DOHH2 (cell line): ENCODE results near the gene APMAP.

Experiments
- CTCF ChIP-seq: fragments of 200-600 bp; sonication (generic); IDR thresholded peaks from one replicate; pipeline ENCODE4 v1.5.1; 2014; ENCODE audit warnings: antibody characterized with exemption, mild to moderate bottlenecking, low read depth, low read length; ENCODE audit not compliant: poor library complexity, severe bottlenecking
- EZH2phosphoT487 ChIP-seq: fragments of 200-600 bp; sonication (generic); IDR thresholded peaks from 2 replicates; pipeline ENCODE4 v1.6.1; 2017; ENCODE audit warnings: borderline replicate concordance, mild to moderate bottlenecking, antibody characterized with exemption, low read length, moderate library complexity, mixed read lengths

GRCh38 chr20:24969186-24970029 lies 23.1 kb downstream of the APMAP start:
- no peak for TF ChIP-seq CTCF
- TF ChIP-seq EZH2phosphoT487 = no peak
